Measurements from ENCODE around the gene MYRIP.

DNA sequence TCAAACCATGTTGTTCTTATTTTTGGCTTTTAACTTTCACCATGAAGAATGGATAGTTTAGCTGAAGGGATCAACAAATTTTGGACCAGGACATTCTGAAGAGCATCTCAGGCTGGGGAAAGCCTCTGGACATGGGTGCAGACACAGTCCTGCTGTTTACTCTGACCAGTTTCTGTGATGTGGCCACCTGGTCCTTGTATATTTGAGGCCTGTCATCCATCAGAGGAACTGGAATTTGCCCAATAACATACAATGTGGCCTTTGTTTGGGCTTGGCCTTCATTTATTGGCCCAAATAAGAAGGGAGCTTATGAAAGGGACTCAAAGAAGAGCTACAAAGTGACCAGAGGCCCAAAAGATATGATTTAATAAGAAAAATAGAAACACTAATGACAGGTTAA lies 127.9 kb downstream of the MYRIP start:
- TF ChIP-seq PAX5 (IDR thresholded peaks at IDR 0.05; ENCODE audit: insufficient read depth, low read length, severe bottlenecking): no peak
- TF ChIP-seq POLR2A (IDR thresholded peaks at IDR 0.05; ENCODE audit: low read depth, low read length): no peak
- TF ChIP-seq SPI1 (IDR thresholded peaks at IDR 0.05; ENCODE audit: low read depth, low read length): no peak
- no peak for TF ChIP-seq TAF1 (IDR thresholded peaks at IDR 0.05; ENCODE audit: low read depth, low read length)
- no peak for TF ChIP-seq POLR2AphosphoS5 (IDR thresholded peaks at IDR 0.05; ENCODE audit: low read depth, low read length)
- TF ChIP-seq POU2F2 (IDR thresholded peaks at IDR 0.05; ENCODE audit: low read depth, low read length): no peak

Measured in GM12891 (cell line).